Measurements from ENCODE around the gene LPP.

DNA sequence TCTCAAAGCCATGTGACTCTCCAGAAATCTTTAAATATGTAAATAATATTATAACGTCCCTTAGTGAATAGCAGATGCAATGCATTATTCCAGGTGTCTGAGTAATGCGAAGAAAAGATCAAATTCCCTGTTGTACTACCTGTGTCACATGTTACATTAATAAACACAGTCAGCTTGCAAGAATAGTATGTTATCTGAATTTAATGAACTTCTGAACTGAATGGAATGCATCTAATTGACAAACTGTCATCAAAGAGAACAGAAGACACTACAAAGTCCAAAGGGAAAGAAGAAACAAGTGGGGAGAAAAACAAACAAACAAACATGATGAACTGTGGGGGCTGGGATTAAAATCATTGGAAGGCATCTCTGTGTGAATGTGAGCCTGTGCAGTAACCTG, 508.8 kb downstream of the LPP start:
- TF ChIP-seq POLR2A (IDR thresholded peaks at IDR 0.05; ENCODE audit: low read depth, low read length) = no peak
- TF ChIP-seq TAF1 (IDR thresholded peaks at IDR 0.05; ENCODE audit: borderline replicate concordance, low read depth, low read length) = no peak
